ENCODE measurements around the gene BBOX1.

- TF ChIP-seq, protein P1, sequence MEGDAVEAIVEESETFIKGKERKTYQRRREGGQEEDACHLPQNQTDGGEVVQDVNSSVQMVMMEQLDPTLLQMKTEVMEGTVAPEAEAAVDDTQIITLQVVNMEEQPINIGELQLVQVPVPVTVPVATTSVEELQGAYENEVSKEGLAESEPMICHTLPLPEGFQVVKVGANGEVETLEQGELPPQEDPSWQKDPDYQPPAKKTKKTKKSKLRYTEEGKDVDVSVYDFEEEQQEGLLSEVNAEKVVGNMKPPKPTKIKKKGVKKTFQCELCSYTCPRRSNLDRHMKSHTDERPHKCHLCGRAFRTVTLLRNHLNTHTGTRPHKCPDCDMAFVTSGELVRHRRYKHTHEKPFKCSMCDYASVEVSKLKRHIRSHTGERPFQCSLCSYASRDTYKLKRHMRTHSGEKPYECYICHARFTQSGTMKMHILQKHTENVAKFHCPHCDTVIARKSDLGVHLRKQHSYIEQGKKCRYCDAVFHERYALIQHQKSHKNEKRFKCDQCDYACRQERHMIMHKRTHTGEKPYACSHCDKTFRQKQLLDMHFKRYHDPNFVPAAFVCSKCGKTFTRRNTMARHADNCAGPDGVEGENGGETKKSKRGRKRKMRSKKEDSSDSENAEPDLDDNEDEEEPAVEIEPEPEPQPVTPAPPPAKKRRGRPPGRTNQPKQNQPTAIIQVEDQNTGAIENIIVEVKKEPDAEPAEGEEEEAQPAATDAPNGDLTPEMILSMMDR (IDR thresholded peaks at IDR 0.05): no peak
- no peak for TF ChIP-seq POLR2A (IDR thresholded peaks at IDR 0.05)
Measured at GRCh38 chr11:27162237-27162636, 121.6 kb downstream of the BBOX1 start.
